Prostate gland (tissue), 2 donors: Measurements from ENCODE around the gene PARK7. TPM values are rescaled to one million over a fixed set of nuclear protein-coding genes. Genes with fewer than 3 reads are reported as not detected.

Source experiments
- DNase-seq: peaks from one replicate; pipeline ENCODE4 v3.0.0-alpha.2; 2019; ENCODE audit warnings: low spot score
- H3K27ac ChIP-seq, 2 donors: fragments of 200-600 bp; sonication (generic); 2 replicates each; pipeline ENCODE4 v1.5.1; 2017 to 2019
- H3K27me3 ChIP-seq: fragments of 200-600 bp; sonication (generic); replicated peaks from 2 replicates; pipeline ENCODE4 v1.5.1; 2019; ENCODE audit not compliant: insufficient read depth
- H3K36me3 ChIP-seq, 2 donors: fragments of 200-600 bp; sonication (generic); 1 replicate in 1 of 2; 2 replicates in 1 of 2; pipeline versions ENCODE4 v1.5.1 to v1.8.1; 2017 to 2019
- H3K4me1 ChIP-seq: fragments of 200-600 bp; sonication (generic); replicated peaks from 2 replicates; pipeline ENCODE4 v1.5.1; 2019
- H3K4me3 ChIP-seq, 2 donors: fragments of 200-600 bp; sonication (generic); 2 replicates each; pipeline ENCODE4 v1.5.1; 2017 to 2019
- H3K9me3 ChIP-seq: fragments of 200-600 bp; sonication (generic); 2 replicates; pipeline ENCODE4 v1.5.1; 2017
- CTCF ChIP-seq, 4 experiments: fragments of 200-600 bp in 2 of 4; fragments of 450-650 bp in 2 of 4; sonication (generic) in 2 of 4; IDR thresholded peaks; 1 replicate in 3 of 4; 2 replicates in 1 of 4; pipeline ENCODE4 v1.5.1; 2016 to 2019; ENCODE audit warnings: antibody characterized with exemption in 4 of 4, mild to moderate bottlenecking in 2 of 4, moderate library complexity in 2 of 4
- POLR2A ChIP-seq: fragments of 450-650 bp; IDR thresholded peaks from one replicate; pipeline ENCODE4 v1.6.1; 2016; ENCODE audit warnings: antibody characterized with exemption, mild to moderate bottlenecking
- POLR2AphosphoS5 ChIP-seq: sonication (generic); formaldehyde crosslinking; IDR thresholded peaks from one replicate; pipeline ENCODE4 v1.6.1; 2017; ENCODE audit warnings: antibody characterized with exemption
- WGBS: methylation state at CpG from one replicate; pipeline ENCODE4 v1.1.5; 2018; 5-methylcytosine and 5-hydroxymethylcytosine counted together
- intact Hi-C: fragments of 100-400 bp; cut with DNase I; formaldehyde crosslinking; loops from one replicate; pipeline ENCODE4 v1.14.2; 2022
- total RNA-seq, 2 donors: library from RNA; depleted of rRNA; stranded (reverse); fragments of >200 nt; gene quantifications; one replicate each; pipeline ENCODE4 v1.1.0, GENCODE V29; 2016

PARK7 gene
- total RNA-seq, 2 donors from 2014 or later, result 156 to 284 TPM

- WGBS, result 10% methylated on average over 2 of the region's 2 CpGs
- Histone ChIP-seq H3K9me3 (no peaks in the 10 kb centered on the region), H3K4me3 (peak overlapping the region in 1 of 2 donors; percentile 6), H3K36me3 (peaks cover 8 to 12% of the 10 kb centered on the region in 2 donors), H3K27ac (peak overlapping the region; percentile 63 to 94), H3K27me3 (no peaks in the 10 kb centered on the region), H3K4me1 (peaks cover 28% of the 10 kb centered on the region)
- DNase-seq, result peak; percentile 58
- intact Hi-C loops, result loop anchor here (5.0 kb wide), 1 partner anchor 33 kb away; no protein-coding TSS in a partner anchor
- peak in 1 of 4 experiments; percentile 2 for TF ChIP-seq CTCF (IDR thresholded peaks at IDR 0.05)
- TF ChIP-seq POLR2A, result no peak
- TF ChIP-seq POLR2AphosphoS5, result no peak
Observed at GRCh38 chr1:8015809-8016165, 54.3 kb downstream of the PARK7 start.

GRCh38 chr1:8016210-8016894 lies 54.8 kb downstream of the PARK7 start:
- 26% methylated on average over 4 of the region's 4 CpGs for WGBS

GRCh38 chr1:8016895-8017241 lies 55.4 kb downstream of the PARK7 start:
- H3K4me1 ChIP-seq, result peaks cover 28% of the 10 kb centered on the region
- H3K27me3 ChIP-seq, result no peaks in the 10 kb centered on the region
- intact Hi-C loops, result loop anchor here (5.0 kb wide), 1 partner anchor 35 kb away; no protein-coding TSS in a partner anchor
- no peaks in the 10 kb centered on the region for H3K9me3 ChIP-seq
- H3K36me3 ChIP-seq, result peaks cover 8 to 12% of the 10 kb centered on the region in 2 donors
- TF ChIP-seq POLR2AphosphoS5, result no peak
- TF ChIP-seq POLR2A, result no peak
- TF ChIP-seq CTCF (IDR thresholded peaks at IDR 0.05), result no peak
- H3K27ac ChIP-seq, result peak overlapping the region; percentile 63 to 94
- H3K4me3 ChIP-seq, result no peak overlapping the region
- no peak for DNase-seq

More at GRCh38 chr1:8016210-8016894, 54.8 kb downstream of the PARK7 start:
- no peak overlapping the region for H3K4me3 ChIP-seq
- no peak for TF ChIP-seq POLR2AphosphoS5
- no peak for TF ChIP-seq CTCF (IDR thresholded peaks at IDR 0.05)
- no peak for TF ChIP-seq POLR2A
- H3K27ac ChIP-seq, result peak overlapping the region; percentile 63 to 94
- peaks cover 28% of the 10 kb centered on the region for H3K4me1 ChIP-seq
- H3K27me3 ChIP-seq, result no peaks in the 10 kb centered on the region
- intact Hi-C loops, result loop anchor here (5.0 kb wide), 1 partner anchor 34 kb away; no protein-coding TSS in a partner anchor
- H3K36me3 ChIP-seq, result peaks cover 8 to 12% of the 10 kb centered on the region in 2 donors
- no peak for DNase-seq
- H3K9me3 ChIP-seq, result no peaks in the 10 kb centered on the region

- H3K27ac ChIP-seq, result peak overlapping the region; percentile 61 to 94
- TF ChIP-seq CTCF (IDR thresholded peaks at IDR 0.05), result no peak
- peak; percentile 60 for TF ChIP-seq POLR2AphosphoS5
- peak; percentile 15 for TF ChIP-seq POLR2A
- H3K36me3 ChIP-seq, result peaks cover 8 to 12% of the 10 kb centered on the region in 2 donors
- no peaks in the 10 kb centered on the region for H3K9me3 ChIP-seq
- intact Hi-C loops, result loop anchor here (5.0 kb wide), 1 partner anchor 35 kb away; no protein-coding TSS in a partner anchor
- H3K4me1 ChIP-seq, result peaks cover 28% of the 10 kb centered on the region
- DNase-seq, result peak; percentile 59
- H3K27me3 ChIP-seq, result no peaks in the 10 kb centered on the region
- 19% methylated on average over 5 of the region's 5 CpGs for WGBS
- H3K4me3 ChIP-seq, result no peak overlapping the region
Observed at GRCh38 chr1:8017495-8018197, 56.1 kb downstream of the PARK7 start.
